Measurements from ENCODE around the gene SOS1.

The SOS1 gene

DNA sequence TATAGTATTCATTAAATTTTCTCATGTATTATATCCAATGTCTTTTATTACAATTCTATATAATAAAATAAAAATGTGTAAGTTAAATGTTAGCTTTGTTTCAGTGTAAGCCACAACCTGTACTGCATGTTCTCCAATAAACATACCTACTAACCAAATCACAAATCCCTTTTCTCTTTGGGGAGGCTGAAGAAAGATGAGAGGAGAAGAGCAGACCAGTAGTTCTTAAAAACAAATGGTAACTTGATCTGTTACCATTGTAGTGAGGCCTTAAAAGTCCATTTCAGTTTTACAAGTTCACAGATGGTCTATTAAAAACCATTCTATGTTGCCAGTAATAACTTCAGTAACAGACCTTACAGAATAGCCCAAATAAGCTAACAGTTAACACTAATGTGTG lies 100.5 kb downstream of the SOS1 start:
- DNase-seq, result no peak

GRCh38 chr2:39018638-39019037 lies 102.2 kb downstream of the SOS1 start:
- DNase-seq, result no peak

DNA sequence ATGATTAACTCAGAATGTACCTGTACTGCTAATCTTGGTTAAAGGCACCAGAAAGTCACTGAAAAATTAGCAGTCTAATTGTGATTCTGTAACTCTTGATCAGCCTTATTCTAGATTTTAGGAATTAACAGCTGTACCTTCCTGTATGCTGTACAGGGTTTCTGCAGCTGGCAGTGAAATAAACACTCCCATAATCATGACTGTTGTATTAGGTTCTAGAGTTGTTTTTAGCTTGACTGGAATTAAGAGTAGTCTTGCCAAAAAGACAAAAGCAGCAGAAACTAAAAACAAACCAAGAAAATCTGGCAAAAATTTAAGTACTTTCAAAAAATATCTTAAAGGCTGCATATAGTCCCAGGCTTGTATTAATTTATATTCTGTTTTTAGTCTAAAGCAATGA lies 103.5 kb downstream of the SOS1 start:
- no peak for DNase-seq

GRCh38 chr2:39015424-39015823 lies 105.4 kb downstream of the SOS1 start:
- DNase-seq, result no peak

DNA sequence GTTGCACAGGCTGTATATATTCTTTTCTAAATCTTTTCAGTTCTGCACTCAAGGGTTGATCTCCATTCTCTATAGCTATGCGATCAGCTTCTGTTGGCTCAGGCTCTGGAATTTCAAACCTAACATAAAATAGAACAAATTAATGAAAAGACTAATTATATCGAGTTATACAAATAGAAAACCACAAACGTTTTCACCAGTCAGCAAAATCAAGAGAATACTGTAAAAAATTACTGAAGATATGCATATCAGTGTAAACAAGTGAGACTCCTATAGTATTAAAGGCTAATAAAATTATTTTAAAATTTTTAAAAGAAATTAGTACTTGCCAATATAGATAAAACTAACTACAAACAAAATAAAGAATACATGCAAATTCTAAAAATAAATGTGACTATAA lies 107.0 kb downstream of the SOS1 start:
- no peak for DNase-seq

GRCh38 chr2:39008665-39009064 lies 112.2 kb downstream of the SOS1 start:
- no peak for DNase-seq

DNA sequence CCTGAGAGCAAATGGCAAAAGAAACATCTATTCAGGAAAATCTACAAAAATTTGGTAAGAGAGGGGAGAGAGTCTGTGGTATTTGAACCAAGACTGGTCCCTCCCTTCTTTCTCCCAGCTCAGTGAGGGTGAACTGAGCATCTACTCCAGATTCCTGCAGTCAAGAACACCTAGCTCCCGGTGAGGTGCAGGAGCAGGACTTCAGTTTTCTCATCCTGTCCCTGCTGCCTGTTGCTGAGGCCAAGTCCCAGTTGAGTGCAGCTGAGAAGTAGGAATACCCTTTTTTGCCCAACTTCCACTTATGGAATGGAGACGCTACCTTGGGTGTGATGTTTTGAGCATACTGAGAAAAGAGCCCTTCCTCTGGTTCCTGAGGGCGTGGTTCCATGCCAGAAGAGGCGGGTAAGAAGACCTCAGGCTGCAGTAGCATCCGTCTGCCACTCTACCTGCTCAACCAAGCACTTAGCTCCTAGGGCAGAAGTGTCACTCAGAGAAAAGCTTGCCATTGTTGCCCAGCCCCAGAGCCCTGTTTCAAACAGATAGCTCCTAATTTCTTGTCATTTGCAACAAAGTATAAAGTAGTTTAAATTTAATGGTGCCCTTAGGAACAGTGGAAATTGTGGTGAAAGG lies 112.9 kb downstream of the SOS1 start:
- DNase-seq, result no peak

DNA sequence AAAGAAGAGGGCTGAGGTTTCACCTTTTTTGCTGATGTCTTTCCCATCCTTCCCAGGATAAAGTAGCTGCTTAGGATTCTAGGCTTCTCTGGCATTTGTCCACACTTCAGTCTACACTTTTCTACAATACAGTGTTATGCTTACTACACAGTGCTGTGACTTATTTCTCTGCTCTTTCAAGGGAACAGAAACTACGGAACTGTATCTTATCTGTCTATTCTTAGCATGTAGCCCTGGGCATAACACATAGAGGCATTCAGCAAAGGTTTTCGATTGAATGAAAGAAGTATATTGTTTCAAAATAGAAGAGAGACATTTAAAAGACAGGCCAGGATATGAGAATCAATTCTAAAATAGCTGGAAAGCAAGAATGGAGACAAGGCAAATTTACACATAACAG lies 120.3 kb downstream of the SOS1 start:
- no peak for DNase-seq

DNA sequence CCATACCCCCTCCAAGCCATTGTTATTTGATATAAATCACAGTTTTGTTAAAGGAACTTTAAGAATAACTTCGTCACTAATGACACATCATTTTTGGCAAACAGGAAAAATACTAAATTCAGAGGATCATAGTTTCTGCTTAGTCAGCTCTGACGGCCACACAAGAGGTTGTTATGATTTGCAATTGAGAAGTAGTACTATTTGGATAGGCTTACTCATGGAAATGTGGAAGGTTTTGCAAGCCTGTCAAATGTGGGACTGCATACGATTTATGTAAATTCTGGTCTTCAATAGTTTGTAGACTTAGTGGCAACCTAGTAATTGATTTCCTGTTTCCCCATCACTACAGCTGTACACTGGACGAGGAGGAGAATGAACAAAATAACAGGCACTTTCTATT lies 123.1 kb downstream of the SOS1 start:
- peak; percentile 53 for DNase-seq

GRCh38 chr2:38991899-38992298 lies 129.0 kb downstream of the SOS1 start:
- DNase-seq, result no peak

GRCh38 chr2:38988716-38989115 lies 132.1 kb downstream of the SOS1 start:
- no peak for DNase-seq

DNA sequence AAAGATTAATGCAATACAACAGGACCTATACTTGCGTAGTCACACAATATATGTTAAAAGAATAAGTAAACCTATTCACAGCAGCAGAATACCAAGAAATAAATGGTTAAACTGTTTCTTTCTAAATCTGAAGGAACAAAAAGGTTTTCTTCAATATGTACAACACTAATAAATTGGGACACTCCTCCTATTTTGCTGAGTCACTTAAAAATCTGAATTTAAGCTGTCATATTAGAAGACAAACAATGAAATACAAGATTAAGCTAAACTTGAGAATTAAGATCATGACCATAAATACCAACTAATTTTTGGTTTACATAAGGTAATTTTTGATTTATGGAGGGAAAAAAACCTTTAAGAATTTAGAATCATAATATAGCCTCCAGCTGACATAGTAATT lies 138.4 kb downstream of the SOS1 start:
- no peak for DNase-seq

GRCh38 chr2:38981670-38982357 lies 139.0 kb downstream of the SOS1 start:
- no peak for DNase-seq

DNA sequence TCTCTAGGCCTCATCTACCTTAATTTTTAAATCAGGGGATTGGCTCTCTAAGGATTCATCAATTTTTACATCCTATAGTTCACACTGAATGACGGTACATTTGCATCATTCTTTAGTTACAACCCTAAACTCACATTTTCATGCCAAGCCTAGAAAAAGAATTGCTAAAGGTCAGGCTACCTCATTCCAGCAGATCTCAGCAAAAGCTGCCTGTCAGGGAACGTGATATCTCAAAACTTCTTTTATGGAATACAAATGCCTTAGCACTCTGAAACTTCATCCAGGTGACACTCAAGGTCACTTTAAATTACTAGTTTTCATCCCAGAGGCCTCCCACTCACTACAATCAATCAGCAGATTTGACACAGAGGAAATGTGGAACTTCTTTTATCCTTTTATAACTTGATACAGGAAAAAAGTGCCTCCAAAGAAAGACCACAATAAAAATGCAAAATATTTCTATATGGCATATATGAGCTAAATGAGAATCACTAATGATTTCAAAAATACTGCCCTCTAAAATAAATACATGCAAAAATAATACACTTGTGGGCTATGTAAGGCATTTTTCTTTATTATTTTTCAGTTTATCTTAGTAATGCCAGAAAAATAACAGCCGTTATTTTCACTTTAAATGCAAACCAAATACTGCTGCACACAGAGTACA lies 139.7 kb downstream of the SOS1 start:
- DNase-seq, result no peak

DNA sequence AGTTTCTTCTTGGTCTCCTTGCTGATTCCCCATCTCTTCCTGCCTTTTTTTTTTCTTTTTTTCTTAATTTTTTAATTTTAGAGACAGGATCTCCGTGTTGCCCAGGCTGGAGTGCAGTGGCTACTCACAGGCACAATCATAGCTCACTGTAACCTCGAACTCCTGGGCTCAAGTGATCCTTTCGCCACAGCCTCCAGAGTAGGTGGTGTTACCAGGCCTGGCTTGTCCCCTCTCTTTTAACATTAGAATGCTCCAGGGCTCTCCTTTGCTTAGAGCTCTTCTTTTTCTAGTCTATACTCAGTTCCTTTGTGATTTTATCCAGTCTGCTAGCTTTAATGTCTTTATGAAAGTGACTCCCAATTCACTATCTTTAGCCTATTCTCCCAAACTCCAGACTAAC lies 141.9 kb downstream of the SOS1 start:
- DNase-seq, result no peak

- DNase-seq, result no peak
Measured at GRCh38 chr2:38978296-38978903, 142.5 kb downstream of the SOS1 start.

GRCh38 chr2:38977047-38977446 lies 143.8 kb downstream of the SOS1 start:
- DNase-seq, result no peak

GRCh38 chr2:38975042-38975441 lies 145.8 kb downstream of the SOS1 start:
- no peak for DNase-seq

GRCh38 chr2:38973266-38973665 lies 147.6 kb downstream of the SOS1 start:
- no peak for DNase-seq

GRCh38 chr2:38971377-38971776 lies 149.5 kb downstream of the SOS1 start:
- DNase-seq, result no peak

- DNase-seq, result no peak
Measured at GRCh38 chr2:38968021-38968420, 152.8 kb downstream of the SOS1 start.

DNA sequence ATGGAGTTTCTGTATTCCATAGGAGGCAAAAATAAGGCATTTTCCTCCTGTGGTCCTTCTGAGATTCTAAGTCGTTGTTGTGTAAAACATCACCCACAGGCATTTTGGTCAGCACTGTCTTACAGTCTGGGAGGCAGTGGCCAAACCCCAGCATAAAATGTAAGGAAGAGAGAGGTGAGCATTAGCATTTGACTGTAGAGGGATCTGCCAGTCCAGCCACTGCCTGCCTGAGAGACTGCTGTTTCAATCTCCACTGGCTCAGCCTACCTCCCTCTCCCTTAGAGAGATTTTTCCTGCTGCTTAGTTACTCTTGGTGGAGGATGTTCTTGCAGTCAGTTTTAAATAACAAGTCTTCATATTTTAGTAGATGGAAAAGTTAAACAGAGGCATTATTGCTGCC lies 154.2 kb downstream of the SOS1 start:
- DNase-seq, result no peak

GRCh38 chr2:38966006-38966405 lies 154.8 kb downstream of the SOS1 start:
- DNase-seq, result no peak
